NCI-H524 (cell line): ENCODE data around the gene DOCK4.
A peak's percentile ranks its signal among the peaks of the same experiment; 100 is the strongest.

Source experiments
- DNase-seq, 2 experiments: peaks; one replicate each; lab custom pipeline; 2025; lab: John Stamatoyannopoulos, UW

The DOCK4 gene

DNA sequence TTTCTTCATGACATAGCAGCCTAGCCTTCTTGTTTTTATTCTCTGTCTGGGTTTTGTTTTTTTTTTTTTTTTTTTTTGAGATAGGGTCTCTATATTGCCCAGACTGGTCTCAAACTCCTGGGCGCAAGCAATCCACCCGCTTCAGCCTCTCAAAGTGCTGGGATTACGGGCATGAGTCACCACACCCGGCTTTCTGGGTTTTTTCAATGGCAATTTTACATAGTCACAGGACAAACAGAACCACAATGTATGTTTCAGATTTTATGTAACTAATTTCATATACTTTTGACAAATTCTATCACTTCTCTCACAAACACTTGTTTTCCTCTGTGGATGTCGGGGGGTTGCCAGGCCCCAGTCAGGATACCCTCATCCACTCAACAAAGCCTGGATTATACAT is 16.5 kb downstream of the DOCK4 start:
- DNase-seq = no peak

DNA sequence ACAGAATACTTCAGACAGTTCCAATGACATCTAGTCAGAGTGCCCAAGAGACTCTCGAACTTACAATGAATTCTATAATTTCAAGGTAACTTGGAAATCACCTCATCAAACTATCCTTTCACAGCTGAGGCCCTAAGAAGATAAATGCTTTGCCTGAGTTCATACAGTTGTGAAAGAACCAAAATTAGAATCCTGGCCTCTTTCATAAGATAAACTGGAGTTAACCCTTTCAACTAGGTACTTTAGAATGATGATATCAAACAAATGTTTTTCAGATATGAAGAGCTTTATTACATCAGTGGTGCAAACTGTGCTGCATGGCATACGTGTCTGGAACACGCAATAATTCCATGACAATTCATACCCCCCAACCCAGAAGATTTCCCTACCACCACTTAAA is 17.9 kb downstream of the DOCK4 start:
- no peak for DNase-seq

DNA sequence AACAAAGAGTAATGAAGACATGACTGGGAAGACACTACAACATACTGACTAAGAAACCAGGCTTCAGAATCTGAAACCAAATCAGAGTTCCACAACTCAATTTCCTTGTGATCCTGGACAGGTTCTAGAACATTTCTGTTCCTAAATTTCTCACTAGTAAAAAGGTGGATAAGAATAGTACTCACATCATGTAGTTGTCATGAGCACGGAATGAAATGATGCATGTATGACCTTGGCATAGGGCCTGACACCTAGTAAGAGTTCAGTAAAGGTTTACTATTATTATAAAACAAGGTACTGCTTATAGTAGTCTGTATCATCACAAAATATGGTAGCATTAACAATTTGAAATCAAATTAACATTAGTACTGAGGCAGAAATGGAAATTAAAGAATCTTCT is 19.9 kb downstream of the DOCK4 start:
- DNase-seq = no peak

DNA sequence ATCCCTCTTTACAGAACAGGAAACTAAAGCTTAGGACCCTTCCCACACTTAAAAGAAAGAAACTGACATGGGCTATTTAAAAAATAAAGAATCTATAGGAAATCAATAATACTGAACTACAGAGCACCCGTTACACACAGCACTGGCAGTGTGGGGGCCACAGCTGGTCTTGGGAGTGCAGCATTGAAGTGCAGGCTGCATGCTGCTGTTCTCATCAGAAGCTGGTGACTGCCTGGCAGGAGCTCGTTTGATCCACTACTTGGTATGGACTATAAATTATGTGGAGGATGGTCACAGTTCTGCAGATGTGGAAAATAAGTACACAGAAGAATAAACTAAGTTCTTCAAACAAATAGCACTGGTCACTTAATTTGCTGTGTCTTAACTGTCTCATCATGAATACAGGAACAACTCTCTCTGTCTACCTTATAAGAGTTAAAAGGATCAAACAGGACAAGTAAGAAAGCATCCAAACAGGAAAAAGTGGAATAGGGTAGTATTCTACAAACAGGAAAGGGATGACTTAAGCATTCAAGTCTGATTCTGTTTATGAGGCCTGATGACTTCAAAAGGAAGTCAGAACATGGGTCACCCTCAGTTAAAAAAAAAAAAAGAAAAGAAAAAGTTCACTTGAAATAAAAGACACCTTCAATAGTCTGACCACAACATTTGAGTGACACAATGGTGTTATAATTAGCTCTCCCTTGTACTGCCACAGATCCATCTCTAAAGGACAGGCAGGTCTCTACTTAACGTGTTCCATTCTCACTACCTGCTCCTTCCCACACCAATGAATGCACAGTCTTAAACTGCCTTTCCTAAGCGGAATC is 21.0 kb downstream of the DOCK4 start:
- no peak for DNase-seq

GRCh38 chr7:112184455-112184854 is 21.7 kb downstream of the DOCK4 start:
- no peak for DNase-seq

- no peak for DNase-seq
Observed at GRCh38 chr7:112183266-112183665, 22.9 kb downstream of the DOCK4 start.

DNA sequence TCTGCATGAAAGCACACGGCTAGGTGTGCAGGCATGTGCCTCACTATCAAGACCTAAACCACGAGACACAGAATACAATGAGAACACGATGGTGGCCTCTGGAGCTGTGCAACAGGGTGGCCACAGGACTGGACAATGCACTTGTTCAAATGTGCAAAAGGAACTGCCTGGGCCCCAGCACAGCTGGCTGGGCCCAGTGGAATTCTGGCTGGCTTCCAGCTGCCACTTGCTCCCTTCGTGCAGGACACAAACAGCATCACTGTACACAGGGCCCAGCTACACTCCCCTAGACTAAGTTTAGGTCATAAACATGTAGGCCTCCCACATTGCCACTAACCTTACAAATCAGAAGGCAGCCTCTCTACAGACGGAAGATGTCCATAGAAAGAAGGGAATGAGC is 23.4 kb downstream of the DOCK4 start:
- DNase-seq = peak in 1 of 2 experiments; percentile 12

DNA sequence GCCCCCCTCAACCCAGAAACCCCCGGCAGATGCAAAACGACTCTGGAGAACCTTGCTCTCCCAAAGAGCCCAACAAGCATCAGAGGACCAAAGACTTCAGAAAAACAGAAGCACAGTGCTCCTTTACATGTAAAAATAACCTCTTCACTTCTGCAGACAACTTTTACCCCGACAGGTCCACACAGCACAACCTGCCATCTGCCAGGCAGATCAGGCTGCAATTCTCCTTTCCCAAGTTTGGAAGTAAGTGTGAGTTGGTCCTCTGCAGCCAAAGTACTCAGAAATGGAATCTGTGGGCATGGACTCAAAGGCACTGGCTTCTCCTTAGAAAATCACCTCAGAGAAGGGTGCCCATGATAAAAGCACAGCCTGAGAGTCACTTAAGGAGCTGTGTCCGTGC is 26.0 kb downstream of the DOCK4 start:
- DNase-seq = peak in 1 of 2 experiments; percentile 38

GRCh38 chr7:112176693-112177415 is 29.3 kb downstream of the DOCK4 start:
- DNase-seq = no peak

- no peak for DNase-seq
Observed at GRCh38 chr7:112176241-112176640, 30.0 kb downstream of the DOCK4 start.

- DNase-seq = no peak
Observed at GRCh38 chr7:112174192-112174591, 32.0 kb downstream of the DOCK4 start.

DNA sequence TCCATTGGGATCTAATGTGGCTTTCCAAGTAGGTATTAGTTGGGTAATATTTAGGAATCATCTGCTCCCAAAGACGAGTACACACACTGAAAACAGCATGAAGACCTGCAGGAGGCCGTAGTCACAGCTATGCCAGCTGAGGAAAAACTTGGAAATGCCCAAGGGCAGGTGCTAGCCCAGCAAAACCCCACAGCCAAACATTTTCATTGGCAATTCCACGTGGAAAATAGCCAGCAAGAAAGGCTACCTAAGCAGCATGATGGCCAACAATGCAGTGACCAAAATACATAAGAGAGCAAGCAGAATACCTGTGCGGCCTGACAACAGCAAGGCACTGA is 32.7 kb downstream of the DOCK4 start:
- DNase-seq = no peak

DNA sequence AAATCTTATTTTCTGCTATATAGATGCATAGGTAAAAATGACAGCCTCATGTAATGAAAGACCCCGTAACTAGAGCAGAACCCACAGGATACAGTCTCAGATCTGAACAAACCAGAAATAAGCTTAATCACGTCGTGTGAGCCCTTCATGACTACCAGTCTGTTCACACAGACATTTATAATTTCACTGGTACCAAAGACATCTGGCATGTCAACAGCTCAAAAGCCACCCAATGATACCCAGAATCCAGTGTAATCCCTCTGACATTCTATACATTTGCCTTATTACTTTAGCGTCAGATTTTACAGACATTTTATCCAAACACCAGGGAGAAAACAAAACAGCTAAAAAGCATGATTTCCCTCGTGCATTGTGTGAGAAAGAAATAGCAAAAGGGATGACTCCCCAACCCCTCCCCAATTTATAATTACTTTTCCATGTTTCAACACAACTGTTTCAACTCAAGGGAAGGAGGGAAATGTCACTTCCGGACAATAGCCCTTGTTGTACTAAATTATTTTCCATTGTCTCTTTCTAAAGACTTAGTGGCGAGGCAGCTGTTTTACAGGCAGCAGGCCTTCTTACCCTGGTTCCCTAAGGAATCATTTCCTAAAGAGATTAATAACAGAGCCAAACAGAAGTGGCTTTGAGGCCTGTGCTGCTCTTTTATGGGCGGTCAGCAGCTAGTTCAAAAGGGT is 33.2 kb downstream of the DOCK4 start:
- peak; percentile 74 to 93 for DNase-seq

DNA sequence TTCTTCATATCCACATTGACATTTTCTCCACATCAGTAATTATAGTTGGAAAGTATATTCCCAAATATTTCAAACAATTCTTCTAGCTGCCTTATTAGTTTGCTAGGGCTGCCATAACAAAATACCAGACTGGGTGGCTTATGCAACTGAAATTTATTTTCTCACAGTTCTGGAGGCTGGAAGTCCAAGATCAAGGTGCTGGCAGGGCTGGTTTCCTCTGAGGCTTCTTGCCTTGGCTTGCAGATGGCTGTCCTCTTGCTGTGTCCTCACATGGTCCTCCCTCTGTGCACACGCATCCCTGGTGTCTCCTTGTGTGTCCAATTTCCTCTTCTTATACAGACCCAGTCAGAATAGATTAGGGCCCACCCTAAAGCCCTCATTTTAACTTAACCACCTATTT is 34.5 kb downstream of the DOCK4 start:
- DNase-seq = no peak

DNA sequence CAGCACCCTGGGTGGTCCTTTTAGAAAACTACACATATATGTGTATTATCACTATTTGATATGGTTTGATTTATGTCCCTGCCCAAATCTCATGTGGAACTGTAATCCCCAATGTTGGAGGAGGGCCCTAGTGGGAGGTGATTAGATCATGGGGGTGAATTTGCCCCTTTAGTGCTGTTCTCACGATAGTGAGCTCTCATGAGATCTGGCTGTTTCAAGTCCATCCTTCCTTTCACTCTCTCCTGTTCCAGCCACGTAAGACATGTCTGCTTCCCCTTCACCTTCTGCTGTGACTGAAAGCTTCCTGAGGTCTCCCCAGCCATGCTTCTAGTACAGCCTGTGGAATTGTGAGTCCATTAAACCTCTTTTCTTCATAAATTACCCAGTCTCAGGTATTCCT is 37.3 kb downstream of the DOCK4 start:
- no peak for DNase-seq

- peak in 1 of 2 experiments; percentile 6 for DNase-seq
Observed at GRCh38 chr7:112167147-112167546, 39.1 kb downstream of the DOCK4 start.

GRCh38 chr7:112162784-112163506 is 43.3 kb downstream of the DOCK4 start:
- DNase-seq = peak in 1 of 2 experiments; percentile 15

DNA sequence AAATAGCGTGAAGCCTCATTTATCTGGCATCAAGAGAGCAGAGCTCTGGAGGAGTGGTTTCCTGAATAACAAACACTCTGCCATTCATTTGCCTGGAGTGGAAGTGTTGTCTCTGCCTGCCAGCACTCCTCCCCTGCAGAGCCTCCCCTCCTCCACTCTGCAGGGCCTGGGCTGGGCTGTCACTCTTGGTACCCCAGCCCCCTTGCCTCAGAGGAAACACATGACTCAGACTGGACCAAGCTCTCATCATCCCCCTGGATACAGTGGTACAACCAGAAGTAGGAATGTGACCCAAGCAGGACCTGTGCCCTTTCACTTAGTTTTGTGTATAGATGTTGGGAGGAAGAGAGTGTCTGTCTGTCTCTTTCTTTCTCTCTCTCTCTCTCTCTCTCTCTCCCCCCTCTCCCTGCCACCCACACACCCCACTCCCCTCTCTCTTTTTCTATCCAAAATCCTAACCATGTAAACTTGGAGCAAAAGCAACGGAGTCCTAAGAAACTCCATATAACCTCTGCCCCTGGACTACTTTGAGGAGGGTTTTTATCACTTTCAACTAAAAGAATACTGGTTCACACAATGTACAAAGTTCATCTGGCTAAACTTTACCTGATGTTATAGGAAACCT is 43.9 kb downstream of the DOCK4 start:
- DNase-seq = no peak

DNA sequence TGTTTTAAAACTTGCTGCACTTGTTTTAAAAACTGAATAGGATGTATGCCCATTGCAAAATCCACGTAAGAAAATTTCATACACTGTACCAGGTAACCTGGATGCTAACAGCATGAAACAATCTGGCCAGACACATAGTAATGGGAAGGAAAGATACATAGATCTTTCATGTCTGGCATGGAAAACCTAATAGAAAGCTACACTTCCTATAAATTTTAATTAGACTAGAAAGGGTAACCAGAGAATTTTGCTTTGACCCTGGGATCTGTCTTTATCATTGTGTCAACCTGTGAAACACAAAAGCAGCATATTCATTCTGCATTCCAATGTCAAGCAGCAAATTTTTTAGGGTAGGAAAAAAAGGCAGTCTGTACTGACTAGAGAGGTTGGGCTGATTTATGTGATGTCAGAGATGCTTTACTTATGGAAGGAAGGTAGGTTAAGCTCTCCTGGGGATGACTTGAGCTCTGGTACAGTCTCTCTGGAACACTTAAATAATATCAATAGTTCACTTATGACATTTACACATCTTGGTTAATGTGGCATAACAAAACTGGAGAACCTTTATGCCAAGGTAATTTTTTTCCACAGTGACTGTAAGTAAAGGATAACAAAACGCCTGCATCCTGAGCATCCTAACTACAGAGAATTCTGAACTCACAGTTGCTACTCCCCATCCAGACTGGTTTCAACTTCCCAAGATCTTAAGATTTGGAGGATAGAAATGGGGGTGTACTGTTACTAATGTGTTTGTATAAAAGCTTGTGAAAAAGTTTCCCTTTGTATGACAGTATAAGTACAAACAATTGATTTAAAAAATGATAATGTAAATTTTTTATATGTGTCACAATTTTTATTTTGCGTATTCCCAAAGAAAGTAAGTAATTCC is 44.7 kb downstream of the DOCK4 start:
- no peak for DNase-seq

GRCh38 chr7:112160771-112161150 is 45.4 kb downstream of the DOCK4 start:
- no peak for DNase-seq
